Pancreas (tissue), 10 donors: ENCODE results near the gene ZNF282. TPM values are rescaled to one million over a fixed set of nuclear protein-coding genes. Genes with fewer than 3 reads are reported as not detected.
A peak's percentile ranks its signal among the peaks of the same experiment; 100 is the strongest.

Experiments used
- ATAC-seq, 4 donors: fragments of 200-7000 bp; cut with Tn5 transposase; one replicate each; pipeline versions ENCODE4 v1.8.0 to v1.9.1; 2020; ENCODE audit warnings: mild to moderate bottlenecking in 4 of 4, moderate library complexity in 4 of 4
- DNase-seq, 6 donors: peaks; one replicate each; pipeline ENCODE4 v3.0.0-alpha.2; 2020
- FAIRE-seq: peaks from 2 replicates; lab custom pipeline; 2012; peaks lifted over from hg19 to GRCh38; lab: Jason Lieb, UNC
- H3K27ac ChIP-seq, 4 donors: fragments of 200-600 bp; sonication (generic); 1 replicate in 3 of 4; 2 replicates in 1 of 4; pipeline versions ENCODE4 v1.5.0 to v1.8.0; 2020
- H3K27me3 ChIP-seq, 4 donors: fragments of 200-600 bp; one replicate each; pipeline ENCODE4 v1.8.0; 2021
- H3K36me3 ChIP-seq, 3 donors: fragments of 200-600 bp; sonication (generic) in 1 of 3; one replicate each; pipeline versions ENCODE4 v1.5.0 to v1.8.0; 2020 to 2021
- H3K4me1 ChIP-seq, 3 donors: fragments of 200-600 bp; one replicate each; pipeline ENCODE4 v1.8.0; 2021
- H3K4me3 ChIP-seq, 4 donors: fragments of 200-600 bp; sonication (generic) in 2 of 4; one replicate each; pipeline versions ENCODE4 v1.5.0 to v1.8.0; 2020 to 2021
- H3K9me3 ChIP-seq, 4 donors: fragments of 200-600 bp; one replicate each; pipeline ENCODE4 v1.8.0; 2021
- CTCF ChIP-seq, 4 donors: fragments of 200-600 bp; sonication (generic) in 3 of 4; IDR thresholded peaks; one replicate each; pipeline versions ENCODE4 v1.5.0 to v1.8.0; 2021; ENCODE audit warnings: antibody characterized with exemption in 4 of 4
- WGBS, 2 donors: extraction: QIAGEN DNeasy Blood & Tissue Kit; methylation state at CpG; one replicate each; pipeline ENCODE4 v1.1.7; 2013; 5-methylcytosine and 5-hydroxymethylcytosine counted together
- intact Hi-C, 3 donors: fragments of 100-400 bp; cut with DNase I; formaldehyde crosslinking; loops; one replicate each; pipeline versions ENCODE4 v1.11.1 to v1.14.2; 2022
- polyA plus RNA-seq, 2 donors: library from polyadenylated mRNA; stranded (reverse); fragments of 200-250 nt; gene quantifications; one replicate each; pipeline ENCODE4 v1.2.3, GENCODE V29; 2013
- total RNA-seq, 6 donors: library from RNA; stranded (reverse); fragmentation: NEBNext Ultra II Directional in 4 of 6; extraction: Animal tissue kit (Norgen Biotek cat#: 25700) in 4 of 6; gene quantifications; one replicate each; pipeline versions ENCODE4 v1.2.1 to v1.2.4, GENCODE V29; 2021 to 2023
- donor health status: healthy with polysubstance abuse.
- donor health status: DM: no; HTN: no; CAD: no; lungs with moderate emphysema.
- donor health status: DM: no; HTN: no; CAD: no.
- donor health status: control.
- donor health status: control.
- donor health status: Bipolar disorder and iron deficiency.
- donor health status: DM: yes; HTN: yes; CAD: no.
- donor health status: DM: no; HTN: no; CAD: no.
- donor health status: DM: no; HTN: no; CAD: no.
- donor health status: DM: yes; HTN: yes; CAD: no.

The ZNF282 gene
- total and polyA plus RNA-seq, 8 donors, result 12.1 to 19.4 (median 14.0) TPM

- no peak overlapping the region for H3K27ac ChIP-seq
- DNase-seq (peak in 1 of 6 donors; percentile 4), ATAC-seq (no peak), FAIRE-seq (no peak)
- H3K9me3 ChIP-seq, result no peaks in the 10 kb centered on the region
- no peaks in the 10 kb centered on the region for H3K36me3 ChIP-seq
- WGBS, 2 donors, result 65 to 73% methylated on average over 7 of the region's 7 CpGs
- H3K4me1 ChIP-seq, result peaks cover 8 to 12% (median 9%) of the 10 kb centered on the region in 3 donors
- intact Hi-C loops, result no loop called here
- no peak for TF ChIP-seq CTCF (IDR thresholded peaks at IDR 0.05)
- no peak overlapping the region for H3K4me3 ChIP-seq
- no peaks in the 10 kb centered on the region for H3K27me3 ChIP-seq
These were observed 42.2 kb downstream of the ZNF282 start for GRCh38 chr7:149237502-149237901.

DNA sequence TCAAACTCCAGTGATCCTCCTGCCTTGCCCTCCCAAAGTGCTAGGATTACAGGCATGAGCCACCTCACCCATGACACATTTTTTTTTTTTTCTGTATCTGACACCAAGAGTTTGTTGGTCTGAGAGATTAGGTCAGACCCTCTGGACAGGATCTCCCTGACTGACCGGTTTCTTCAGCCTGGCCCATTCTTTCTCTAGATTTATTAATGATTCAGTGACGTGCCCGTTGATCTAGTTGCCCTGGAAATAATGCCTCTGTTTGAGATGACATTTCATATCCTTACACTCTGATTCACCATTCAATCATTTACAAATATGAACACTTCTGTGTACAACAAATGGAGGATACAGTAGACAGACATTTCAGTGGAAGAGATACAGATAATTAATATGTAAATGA is 42.7 kb downstream of the ZNF282 start:
- DNase-seq, result no peak
- Histone ChIP-seq H3K27ac (peak overlapping the region in 1 of 4 donors; percentile 8), H3K9me3 (no peaks in the 10 kb centered on the region), H3K4me3 (no peak overlapping the region), H3K4me1 (peaks cover 8 to 12% (median 9%) of the 10 kb centered on the region in 3 donors), H3K36me3 (no peaks in the 10 kb centered on the region), H3K27me3 (no peaks in the 10 kb centered on the region)
- TF ChIP-seq CTCF (IDR thresholded peaks at IDR 0.05), result no peak
- ATAC-seq, result no peak
- WGBS, 2 donors, result 33 to 34% methylated on average over 3 of the region's 3 CpGs
- no peak for FAIRE-seq
- intact Hi-C loops, result no loop called here

DNA sequence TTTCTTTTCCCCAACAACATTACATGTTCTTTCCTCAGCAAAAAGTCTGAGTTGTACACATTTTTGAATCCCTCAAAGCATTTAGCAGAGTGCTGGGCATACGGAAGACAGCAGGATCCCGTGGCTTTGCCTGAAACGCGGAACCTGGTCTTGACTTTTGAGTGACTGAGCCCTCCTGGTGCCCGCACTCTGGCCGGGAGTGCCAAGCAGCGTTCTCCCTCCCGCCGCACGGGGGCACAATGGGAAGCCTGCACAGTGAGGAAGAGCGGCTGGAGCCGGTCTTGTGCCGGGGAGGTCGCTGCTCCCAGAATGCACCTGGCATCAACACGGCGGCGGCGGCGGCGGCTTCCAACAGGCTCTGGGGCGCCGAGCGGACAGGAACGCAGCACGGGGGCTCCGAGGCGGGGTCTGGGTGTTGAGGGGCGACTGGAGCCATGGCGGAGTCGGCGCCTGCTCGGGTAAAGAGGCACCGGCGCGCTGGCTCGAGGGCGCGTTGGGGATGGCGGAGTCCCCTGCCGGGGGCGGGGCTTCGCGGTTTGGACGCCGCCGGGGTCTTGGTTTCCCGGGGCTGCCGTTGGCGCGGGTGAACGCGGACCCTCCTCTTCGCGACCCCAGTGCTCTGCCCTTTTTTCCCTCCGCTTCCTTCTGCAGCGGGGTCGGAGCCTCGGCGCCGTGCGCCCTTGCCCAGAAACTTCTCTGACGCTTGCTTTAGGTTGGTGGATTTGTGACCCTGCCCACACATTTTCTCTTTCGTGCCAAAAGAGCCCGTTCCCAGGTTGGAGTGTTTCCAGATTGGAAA is 44.2 kb downstream of the ZNF282 start, which contains the start of gene ZNF212:
TSS of gene ZNF212 (plus strand) at position 307 of the 799 bp plus-strand sequence. CDS start at position 435, 128 bp downstream.
- TF ChIP-seq CTCF (IDR thresholded peaks at IDR 0.05), result peak; percentile 65 to 91 (median 86)
- FAIRE-seq (no peak), ATAC-seq (peak; percentile 100), DNase-seq (peak; percentile 87 to 96 (median 91))
- peaks cover 8 to 12% (median 9%) of the 10 kb centered on the region in 3 donors for H3K4me1 ChIP-seq
- WGBS, 2 donors, result 0% methylated on average over 56 to 64 of the region's 64 CpGs
- peak within 1 kb of the TSS; percentile 83 to 100 (median 92) for H3K4me3 ChIP-seq
- intact Hi-C loops, result no loop called here
- no peaks in the 10 kb centered on the region for H3K9me3 ChIP-seq
- H3K27ac ChIP-seq, result peak within 1 kb of the TSS in 2 of 4 donors; percentile 24 to 47
- no peaks in the 10 kb centered on the region for H3K27me3 ChIP-seq
- H3K36me3 ChIP-seq, result no peaks in the 10 kb centered on the region

- FAIRE-seq (no peak), ATAC-seq (no peak), DNase-seq (no peak)
- Histone ChIP-seq H3K27ac (no peak overlapping the region), H3K9me3 (no peaks in the 10 kb centered on the region), H3K4me3 (peak overlapping the region in 2 of 4 donors; percentile 86 to 100), H3K27me3 (no peaks in the 10 kb centered on the region), H3K4me1 (peaks cover 8 to 12% (median 9%) of the 10 kb centered on the region in 3 donors), H3K36me3 (no peaks in the 10 kb centered on the region)
- 55% methylated on average over 5 of the region's 5 CpGs for WGBS, 2 donors
- no peak for TF ChIP-seq CTCF (IDR thresholded peaks at IDR 0.05)
- intact Hi-C loops, result no loop called here
These were observed 45.3 kb downstream of the ZNF282 start for GRCh38 chr7:149240637-149241036.

DNA sequence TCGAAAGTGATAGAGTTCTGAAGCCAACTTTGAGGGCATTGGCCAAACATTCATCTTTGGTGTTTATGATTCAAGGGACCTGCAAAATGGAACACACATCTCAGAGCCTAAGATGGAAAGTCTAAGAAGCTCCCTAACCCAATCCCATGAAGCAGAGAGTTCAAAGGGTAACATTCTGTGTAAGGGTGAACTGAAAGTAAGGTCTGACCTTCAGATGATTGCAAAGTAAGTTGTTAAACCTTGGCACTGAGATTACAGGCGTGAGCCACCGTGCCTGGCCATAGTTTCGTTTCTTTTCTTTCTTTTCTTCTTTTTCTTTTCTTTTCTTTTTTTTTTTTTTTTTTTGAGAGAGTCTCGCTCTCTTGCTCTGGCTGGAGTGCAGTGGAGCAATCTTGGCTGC is 46.4 kb downstream of the ZNF282 start:
- FAIRE-seq, result no peak
- Histone ChIP-seq H3K36me3 (no peaks in the 10 kb centered on the region), H3K27me3 (no peaks in the 10 kb centered on the region), H3K9me3 (no peaks in the 10 kb centered on the region), H3K4me1 (peaks cover 8 to 12% (median 9%) of the 10 kb centered on the region in 3 donors), H3K4me3 (no peak overlapping the region), H3K27ac (no peak overlapping the region)
- ATAC-seq, result no peak
- no peak for DNase-seq
- TF ChIP-seq CTCF (IDR thresholded peaks at IDR 0.05), result no peak
- intact Hi-C loops, result no loop called here
- WGBS, 2 donors, result 76 to 79% methylated on average over 5 of the region's 5 CpGs
